ENCODE results near the gene PLLP.

The PLLP gene

GRCh38 chr16:57252148-57252721 is 32.2 kb downstream of the PLLP start:
- DNase-seq: no peak

GRCh38 chr16:57251352-57251751 is 33.1 kb downstream of the PLLP start:
- no peak for DNase-seq

GRCh38 chr16:57245472-57246113 is 38.9 kb downstream of the PLLP start:
- no peak for DNase-seq

GRCh38 chr16:57244767-57245471 is 39.6 kb downstream of the PLLP start, which contains the start of gene ARL2BP:
ARL2BP (plus strand) TSS chr16:57245259; CDS start chr16:57245368, 109 bp downstream.
- peak; percentile 92 for DNase-seq

GRCh38 chr16:57244463-57244766 is 40.1 kb downstream of the PLLP start:
- no peak for DNase-seq

GRCh38 chr16:57242650-57243049 is 41.8 kb downstream of the PLLP start:
- DNase-seq: no peak

- DNase-seq: no peak
Observed at GRCh38 chr16:57240851-57241250, 43.6 kb downstream of the PLLP start.

- DNase-seq: no peak
Observed at GRCh38 chr16:57239107-57239506, 45.4 kb downstream of the PLLP start.

- no peak for DNase-seq
Observed at GRCh38 chr16:57238682-57239081, 45.8 kb downstream of the PLLP start.

GRCh38 chr16:57236022-57236350 is 48.5 kb downstream of the PLLP start:
- DNase-seq: no peak

- DNase-seq: no peak
Observed at GRCh38 chr16:57235128-57236021, 49.1 kb downstream of the PLLP start.

- DNase-seq: no peak
Observed at GRCh38 chr16:57234707-57235092, 49.8 kb downstream of the PLLP start.

- DNase-seq: no peak
Observed at GRCh38 chr16:57233944-57234706, 50.3 kb downstream of the PLLP start.

- peak; percentile 47 for DNase-seq
Observed at GRCh38 chr16:57231821-57232350, 52.6 kb downstream of the PLLP start.

GRCh38 chr16:57229079-57229478 is 55.4 kb downstream of the PLLP start:
- no peak for DNase-seq

- DNase-seq: no peak
Observed at GRCh38 chr16:57226701-57227621, 57.5 kb downstream of the PLLP start.

- DNase-seq: no peak
Observed at GRCh38 chr16:57225978-57226377, 58.5 kb downstream of the PLLP start.

- no peak for DNase-seq
Observed at GRCh38 chr16:57224651-57225335, 59.7 kb downstream of the PLLP start.

GRCh38 chr16:57223057-57223456 is 61.4 kb downstream of the PLLP start:
- no peak for DNase-seq

- no peak for DNase-seq
Observed at GRCh38 chr16:57216968-57217367, 67.5 kb downstream of the PLLP start.

- no peak for DNase-seq
Observed at GRCh38 chr16:57213462-57213861, 71.0 kb downstream of the PLLP start.
